Right atrium auricular region (tissue), 2 donors: ENCODE measurements around the gene NR6A1. TPM values are rescaled to one million over a fixed set of nuclear protein-coding genes. Genes with fewer than 3 reads are reported as not detected.

ENCODE experiments used
- DNase-seq: peaks from one replicate; pipeline ENCODE4 v3.0.0-alpha.2; 2019; ENCODE audit warnings: low spot score
- H3K27ac ChIP-seq, 2 donors: fragments of 200-600 bp; sonication (generic); 1 replicate in 1 of 2; 2 replicates in 1 of 2; pipeline ENCODE4 v1.5.1; 2016 to 2019
- H3K27me3 ChIP-seq, 2 donors: fragments of 200-600 bp; sonication (generic); one replicate each; pipeline versions ENCODE4 v1.5.1 to v1.6.0; 2017 to 2019
- H3K36me3 ChIP-seq: fragments of 200-600 bp; sonication (generic); one replicate; pipeline ENCODE4 v1.5.1; 2016
- H3K4me1 ChIP-seq, 2 donors: fragments of 200-600 bp; sonication (generic); one replicate each; pipeline versions ENCODE4 v1.5.1 to v1.6.0; 2017 to 2019
- H3K4me3 ChIP-seq, 2 donors: fragments of 200-600 bp; sonication (generic); 1 replicate in 1 of 2; 2 replicates in 1 of 2; pipeline ENCODE4 v1.5.1; 2017 to 2019; ENCODE audit warnings: mild to moderate bottlenecking in 1 of 2, moderate library complexity in 1 of 2
- H3K9me3 ChIP-seq, 2 donors: fragments of 200-600 bp; sonication (generic); one replicate each; pipeline ENCODE4 v1.5.1; 2019
- CTCF ChIP-seq, 2 donors: fragments of 200-600 bp; sonication (generic); IDR thresholded peaks; one replicate each; pipeline ENCODE4 v1.5.1; 2019; ENCODE audit warnings: antibody characterized with exemption in 2 of 2
- total RNA-seq, 2 donors: library from RNA; depleted of rRNA; stranded (reverse); fragments of >200 nt; gene quantifications; one replicate each; pipeline ENCODE4 v1.1.0, GENCODE V29; 2016

Gene NR6A1
- total RNA-seq, 2 donors from 2014 or later, result 1.9 to 2.6 TPM

GRCh38 chr9:124708633-124709291, 62.3 kb downstream of the NR6A1 start:
- Histone ChIP-seq H3K4me3 (no peak overlapping the region), H3K4me1 (no peaks in the 10 kb centered on the region), H3K27ac (no peak overlapping the region), H3K27me3 (no peaks in the 10 kb centered on the region), H3K9me3 (no peaks in the 10 kb centered on the region), H3K36me3 (no peaks in the 10 kb centered on the region)
- no peak for DNase-seq
- TF ChIP-seq CTCF (IDR thresholded peaks at IDR 0.05), result no peak

GRCh38 chr9:124708074-124708473, 63.0 kb downstream of the NR6A1 start:
- Histone ChIP-seq H3K4me1 (no peaks in the 10 kb centered on the region), H3K9me3 (no peaks in the 10 kb centered on the region), H3K27me3 (no peaks in the 10 kb centered on the region), H3K4me3 (no peak overlapping the region), H3K27ac (no peak overlapping the region), H3K36me3 (no peaks in the 10 kb centered on the region)
- DNase-seq, result no peak
- TF ChIP-seq CTCF (IDR thresholded peaks at IDR 0.05), result no peak

- H3K4me3 ChIP-seq, result no peak overlapping the region
- no peak overlapping the region for H3K27ac ChIP-seq
- no peaks in the 10 kb centered on the region for H3K36me3 ChIP-seq
- TF ChIP-seq CTCF (IDR thresholded peaks at IDR 0.05), result no peak
- H3K9me3 ChIP-seq, result no peaks in the 10 kb centered on the region
- no peaks in the 10 kb centered on the region for H3K27me3 ChIP-seq
- no peaks in the 10 kb centered on the region for H3K4me1 ChIP-seq
- no peak for DNase-seq
Observed at GRCh38 chr9:124707666-124708065, 63.4 kb downstream of the NR6A1 start.

GRCh38 chr9:124706685-124707084, 64.4 kb downstream of the NR6A1 start:
- Histone ChIP-seq H3K9me3 (no peaks in the 10 kb centered on the region), H3K4me3 (no peak overlapping the region), H3K4me1 (no peaks in the 10 kb centered on the region), H3K27me3 (no peaks in the 10 kb centered on the region), H3K27ac (no peak overlapping the region), H3K36me3 (no peaks in the 10 kb centered on the region)
- TF ChIP-seq CTCF (IDR thresholded peaks at IDR 0.05), result no peak
- no peak for DNase-seq

- no peak for TF ChIP-seq CTCF (IDR thresholded peaks at IDR 0.05)
- Histone ChIP-seq H3K9me3 (no peaks in the 10 kb centered on the region), H3K27me3 (no peaks in the 10 kb centered on the region)
Observed at GRCh38 chr9:124699575-124699974, 71.5 kb downstream of the NR6A1 start.

GRCh38 chr9:124698265-124698664, 72.8 kb downstream of the NR6A1 start:
- no peak for DNase-seq
- H3K27ac ChIP-seq, result no peak overlapping the region

More at GRCh38 chr9:124699575-124699974, 71.5 kb downstream of the NR6A1 start:
- no peak overlapping the region for H3K27ac ChIP-seq
- no peaks in the 10 kb centered on the region for H3K4me1 ChIP-seq
- no peaks in the 10 kb centered on the region for H3K36me3 ChIP-seq
- DNase-seq, result no peak
- H3K4me3 ChIP-seq, result no peak overlapping the region

More at GRCh38 chr9:124698265-124698664, 72.8 kb downstream of the NR6A1 start:
- H3K36me3 ChIP-seq, result no peaks in the 10 kb centered on the region
- H3K9me3 ChIP-seq, result no peaks in the 10 kb centered on the region
- no peak overlapping the region for H3K4me3 ChIP-seq
- H3K27me3 ChIP-seq, result no peaks in the 10 kb centered on the region
- no peaks in the 10 kb centered on the region for H3K4me1 ChIP-seq
- TF ChIP-seq CTCF (IDR thresholded peaks at IDR 0.05), result no peak
